Bronchial epithelial cell (primary cell): ENCODE measurements around the gene VSIR. TPM values are rescaled to one million over a fixed set of nuclear protein-coding genes. Genes with fewer than 3 reads are reported as not detected.

Experiments used
- DNase-seq: peaks from one replicate; pipeline ENCODE4 v3.0.0-alpha.2; 2010; ENCODE audit warnings: low read depth
- FAIRE-seq: peaks from 2 replicates; lab custom pipeline; 2011; peaks lifted over from hg19 to GRCh38; lab: Jason Lieb, UNC
- H3K27me3 ChIP-seq: 2 replicates; pipeline ENCODE4 v1.5.1; 2011; ENCODE audit warnings: low read length; ENCODE audit not compliant: control insufficient read depth, insufficient read depth
- H3K36me3 ChIP-seq: 2 replicates; pipeline ENCODE4 v1.5.1; 2011; ENCODE audit warnings: low read length; ENCODE audit not compliant: control insufficient read depth, insufficient read depth
- H3K4me3 ChIP-seq: 2 replicates; pipeline ENCODE4 v1.5.1; 2011; ENCODE audit warnings: mild to moderate bottlenecking, low read depth, low read length, control low read depth
- CTCF ChIP-seq: IDR thresholded peaks from 2 replicates; pipeline ENCODE4 v1.5.1; 2011; ENCODE audit warnings: mild to moderate bottlenecking, moderate library complexity, low read length, control low read depth, inconsistent platforms; ENCODE audit not compliant: insufficient read depth, severe bottlenecking
- total RNA-seq: library from RNA; depleted of rRNA; stranded (reverse); fragments of >200 nt; gene quantifications from 2 replicates; pipeline ENCODE4 v1.2.1, GENCODE V29; 2014

The VSIR gene
- total RNA-seq, 1 donor from 2014 or later = 7.9 TPM

GRCh38 chr10:71761541-71762113, 11.7 kb downstream of the VSIR start:
- Histone ChIP-seq H3K36me3 (no peaks in the 10 kb centered on the region), H3K27me3 (no peaks in the 10 kb centered on the region), H3K4me3 (no peak overlapping the region)
- peak; percentile 18 for TF ChIP-seq CTCF
- no peak for DNase-seq
- no peak for FAIRE-seq

GRCh38 chr10:71761105-71761511, 12.2 kb downstream of the VSIR start:
- no peaks in the 10 kb centered on the region for H3K36me3 ChIP-seq
- no peak overlapping the region for H3K4me3 ChIP-seq
- no peaks in the 10 kb centered on the region for H3K27me3 ChIP-seq
- peak; percentile 89 for DNase-seq
- TF ChIP-seq CTCF = no peak
- FAIRE-seq = peak; percentile 99

GRCh38 chr10:71757399-71757922, 15.9 kb downstream of the VSIR start:
- no peaks in the 10 kb centered on the region for H3K27me3 ChIP-seq
- H3K4me3 ChIP-seq = no peak overlapping the region
- DNase-seq = no peak
- H3K36me3 ChIP-seq = peaks cover under 1% of the 10 kb centered on the region
- FAIRE-seq = no peak
- no peak for TF ChIP-seq CTCF

- Histone ChIP-seq H3K27me3 (no peaks in the 10 kb centered on the region), H3K4me3 (no peak overlapping the region), H3K36me3 (peaks cover 2% of the 10 kb centered on the region)
- no peak for TF ChIP-seq CTCF
- no peak for DNase-seq
- no peak for FAIRE-seq
Measured at GRCh38 chr10:71756311-71757191, 16.8 kb downstream of the VSIR start.

- TF ChIP-seq CTCF = no peak
- DNase-seq (no peak), FAIRE-seq (no peak)
- Histone ChIP-seq H3K27me3 (no peaks in the 10 kb centered on the region), H3K36me3 (peaks cover 4% of the 10 kb centered on the region), H3K4me3 (no peak overlapping the region)
Measured at GRCh38 chr10:71755179-71755879, 18.0 kb downstream of the VSIR start.
